ENCODE measurements around the gene TMEM132C.

Gene TMEM132C

GRCh38 chr12:128524439-128524838 is 257.5 kb downstream of the TMEM132C start:
- Histone ChIP-seq H3K27me3 (ENCODE audit: control insufficient read depth, insufficient read depth, low read length) (no peaks in the 10 kb centered on the region), H3K27ac (ENCODE audit: low read depth, low read length) (no peak overlapping the region), H3K4me1 (ENCODE audit: control insufficient read depth, insufficient read depth, low read length) (no peaks in the 10 kb centered on the region)

DNA sequence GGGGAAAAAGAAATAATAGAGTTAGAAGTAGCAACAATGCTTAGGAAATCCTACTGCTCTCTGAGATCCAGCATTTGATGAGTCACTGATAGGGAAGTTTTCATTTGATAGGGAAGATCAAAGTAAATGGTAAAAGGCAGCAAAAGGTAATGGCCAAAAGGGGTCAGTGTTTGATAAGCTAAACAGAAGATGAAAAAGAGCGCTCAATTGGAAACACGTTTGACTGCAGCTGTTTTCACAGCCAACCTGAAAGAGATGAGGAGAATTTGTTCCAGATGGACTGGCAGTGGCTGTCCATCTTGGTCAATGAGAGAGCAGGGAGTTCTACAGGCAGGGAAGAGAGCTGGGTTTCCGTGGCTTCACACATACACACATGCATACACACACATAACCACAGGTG is 264.2 kb downstream of the TMEM132C start:
- no peaks in the 10 kb centered on the region for H3K4me1 ChIP-seq (ENCODE audit: control insufficient read depth, insufficient read depth, low read length)
- H3K27ac ChIP-seq (ENCODE audit: low read depth, low read length) = no peak overlapping the region
- H3K9me3 ChIP-seq (ENCODE audit: control insufficient read depth, insufficient read depth, low read depth, low read length) = no peaks in the 10 kb centered on the region
- H3K36me3 ChIP-seq (ENCODE audit: control insufficient read depth, insufficient read depth, low read length) = no peaks in the 10 kb centered on the region
- H3K9ac ChIP-seq (ENCODE audit: low read length) = no peak overlapping the region
- no peaks in the 10 kb centered on the region for H3K27me3 ChIP-seq (ENCODE audit: control insufficient read depth, insufficient read depth, low read length)
- H3K4me3 ChIP-seq (ENCODE audit: low read depth, low read length) = no peak overlapping the region

More at GRCh38 chr12:128524439-128524838, 257.5 kb downstream of the TMEM132C start:
- peaks cover 10% of the 10 kb centered on the region; the same call in 1 of the 2 replicates for H3K9me3 ChIP-seq (ENCODE audit: control insufficient read depth, insufficient read depth, low read depth, low read length)
- H3K4me3 ChIP-seq (ENCODE audit: low read depth, low read length) = no peak overlapping the region
- no peaks in the 10 kb centered on the region for H3K36me3 ChIP-seq (ENCODE audit: control insufficient read depth, insufficient read depth, low read length)
- no peak overlapping the region for H3K9ac ChIP-seq (ENCODE audit: low read length)

DNA sequence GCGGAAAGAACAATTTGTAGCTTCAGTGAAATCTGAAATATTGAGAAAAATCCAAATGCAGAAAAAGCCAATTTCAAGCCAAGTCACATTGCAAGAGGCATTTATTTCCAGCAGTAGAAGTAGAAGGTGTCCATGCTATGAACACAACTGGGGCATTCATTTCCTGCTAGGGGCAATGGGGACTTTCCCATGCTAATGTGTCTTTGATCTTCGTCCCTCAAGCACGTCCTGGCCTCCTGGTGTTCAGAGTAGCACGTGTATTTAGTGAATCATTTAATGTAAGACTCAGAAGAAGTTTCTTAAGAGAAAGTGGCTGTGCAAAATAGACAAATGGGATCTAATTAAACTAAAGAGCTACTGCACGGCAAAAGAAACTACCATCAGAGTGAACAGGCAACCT is 267.9 kb downstream of the TMEM132C start:
- Histone ChIP-seq H3K27me3 (ENCODE audit: control insufficient read depth, insufficient read depth, low read length) (no peaks in the 10 kb centered on the region), H3K27ac (ENCODE audit: low read depth, low read length) (no peak overlapping the region), H3K9me3 (ENCODE audit: control insufficient read depth, insufficient read depth, low read depth, low read length) (peaks cover 10% of the 10 kb centered on the region; the same call in 1 of the 2 replicates), H3K9ac (ENCODE audit: low read length) (no peak overlapping the region), H3K4me3 (ENCODE audit: low read depth, low read length) (no peak overlapping the region), H3K36me3 (ENCODE audit: control insufficient read depth, insufficient read depth, low read length) (no peaks in the 10 kb centered on the region), H3K4me1 (ENCODE audit: control insufficient read depth, insufficient read depth, low read length) (no peaks in the 10 kb centered on the region)

DNA sequence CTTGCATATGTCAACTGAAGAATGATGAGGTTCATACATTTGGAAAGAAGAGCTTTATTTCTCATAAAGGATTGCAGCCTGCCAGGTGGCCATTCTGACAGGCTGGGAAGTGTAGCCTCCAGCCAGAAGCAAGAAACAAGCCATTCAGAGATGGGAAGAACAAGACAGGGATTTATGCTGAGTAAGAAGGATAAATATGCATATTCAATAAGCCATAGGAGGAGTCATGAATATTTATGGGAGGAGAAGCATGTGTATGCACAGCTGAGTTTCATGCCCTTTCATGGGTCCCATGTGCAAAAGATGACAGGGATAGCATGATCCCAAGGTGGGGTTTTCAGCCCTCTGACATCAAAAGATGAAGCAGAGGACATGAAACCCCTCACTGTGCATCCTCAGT is 269.8 kb downstream of the TMEM132C start:
- H3K36me3 ChIP-seq (ENCODE audit: control insufficient read depth, insufficient read depth, low read length) = no peaks in the 10 kb centered on the region
- peaks cover 10% of the 10 kb centered on the region; the same call in 1 of the 2 replicates for H3K9me3 ChIP-seq (ENCODE audit: control insufficient read depth, insufficient read depth, low read depth, low read length)
- no peaks in the 10 kb centered on the region for H3K27me3 ChIP-seq (ENCODE audit: control insufficient read depth, insufficient read depth, low read length)
- H3K4me1 ChIP-seq (ENCODE audit: control insufficient read depth, insufficient read depth, low read length) = no peaks in the 10 kb centered on the region
- H3K27ac ChIP-seq (ENCODE audit: low read depth, low read length) = no peak overlapping the region
- no peak overlapping the region for H3K4me3 ChIP-seq (ENCODE audit: low read depth, low read length)
- no peak overlapping the region for H3K9ac ChIP-seq (ENCODE audit: low read length)

GRCh38 chr12:128537668-128538067 is 270.7 kb downstream of the TMEM132C start:
- H3K4me1 ChIP-seq (ENCODE audit: control insufficient read depth, insufficient read depth, low read length) = no peaks in the 10 kb centered on the region
- H3K4me3 ChIP-seq (ENCODE audit: low read depth, low read length) = no peak overlapping the region
- H3K36me3 ChIP-seq (ENCODE audit: control insufficient read depth, insufficient read depth, low read length) = no peaks in the 10 kb centered on the region
- no peaks in the 10 kb centered on the region for H3K27me3 ChIP-seq (ENCODE audit: control insufficient read depth, insufficient read depth, low read length)
- H3K9ac ChIP-seq (ENCODE audit: low read length) = no peak overlapping the region
- H3K27ac ChIP-seq (ENCODE audit: low read depth, low read length) = no peak overlapping the region
- H3K9me3 ChIP-seq (ENCODE audit: control insufficient read depth, insufficient read depth, low read depth, low read length) = peaks cover 10% of the 10 kb centered on the region; the same call in 1 of the 2 replicates

DNA sequence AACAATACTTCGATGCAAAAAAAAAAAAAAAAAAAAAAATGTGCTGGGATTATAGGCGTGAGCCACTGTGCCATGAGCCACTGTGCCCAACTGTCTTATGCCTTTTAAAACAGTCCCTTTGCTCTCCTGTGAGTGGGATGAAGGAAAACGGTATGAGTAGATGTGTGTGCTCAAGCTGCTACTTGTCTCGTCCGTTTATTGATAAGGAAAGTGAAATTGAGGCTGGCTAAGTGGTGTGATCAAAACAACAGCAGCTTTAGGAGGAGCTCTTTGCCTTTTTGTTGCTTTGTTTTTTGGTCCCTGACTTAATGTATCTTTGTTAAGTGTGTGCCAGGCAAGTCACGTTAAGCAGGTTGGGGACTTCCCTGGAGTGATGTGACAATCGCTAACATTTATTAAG is 275.9 kb downstream of the TMEM132C start:
- Histone ChIP-seq H3K9ac (ENCODE audit: low read length) (no peak overlapping the region), H3K4me1 (ENCODE audit: control insufficient read depth, insufficient read depth, low read length) (no peaks in the 10 kb centered on the region), H3K36me3 (ENCODE audit: control insufficient read depth, insufficient read depth, low read length) (no peaks in the 10 kb centered on the region), H3K9me3 (ENCODE audit: control insufficient read depth, insufficient read depth, low read depth, low read length) (no peaks in the 10 kb centered on the region), H3K27me3 (ENCODE audit: control insufficient read depth, insufficient read depth, low read length) (no peaks in the 10 kb centered on the region; the same call in 1 of the 2 replicates), H3K27ac (ENCODE audit: low read depth, low read length) (no peak overlapping the region), H3K4me3 (ENCODE audit: low read depth, low read length) (no peak overlapping the region)

GRCh38 chr12:128543460-128543859 is 276.5 kb downstream of the TMEM132C start:
- Histone ChIP-seq H3K36me3 (ENCODE audit: control insufficient read depth, insufficient read depth, low read length) (no peaks in the 10 kb centered on the region), H3K27ac (ENCODE audit: low read depth, low read length) (no peak overlapping the region), H3K27me3 (ENCODE audit: control insufficient read depth, insufficient read depth, low read length) (no peaks in the 10 kb centered on the region; the same call in 1 of the 2 replicates), H3K4me3 (ENCODE audit: low read depth, low read length) (no peak overlapping the region), H3K9ac (ENCODE audit: low read length) (no peak overlapping the region), H3K4me1 (ENCODE audit: control insufficient read depth, insufficient read depth, low read length) (no peaks in the 10 kb centered on the region), H3K9me3 (ENCODE audit: control insufficient read depth, insufficient read depth, low read depth, low read length) (no peaks in the 10 kb centered on the region)

DNA sequence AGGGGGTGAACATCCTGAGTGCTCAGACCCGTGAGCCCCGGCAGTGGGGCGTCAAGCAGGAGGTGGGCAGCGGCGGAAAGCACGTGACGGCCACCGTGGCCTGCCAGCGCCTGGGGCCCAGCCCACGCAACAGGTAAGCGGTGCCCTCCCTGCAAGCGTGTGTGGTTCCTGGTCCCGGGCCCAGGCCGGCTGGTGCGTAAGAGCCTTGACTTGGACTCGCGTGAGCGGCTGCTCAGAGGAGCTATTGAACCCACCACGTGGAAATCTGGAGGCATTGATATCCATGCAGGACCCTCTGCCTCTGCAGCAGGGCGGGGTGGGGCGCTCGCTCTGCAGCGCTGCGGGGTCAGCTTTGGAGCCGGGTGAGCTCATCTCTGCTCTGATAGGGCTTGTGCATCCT is 277.0 kb downstream of the TMEM132C start:
- Histone ChIP-seq H3K27ac (ENCODE audit: low read depth, low read length) (no peak overlapping the region), H3K4me1 (ENCODE audit: control insufficient read depth, insufficient read depth, low read length) (no peaks in the 10 kb centered on the region), H3K9ac (ENCODE audit: low read length) (no peak overlapping the region), H3K36me3 (ENCODE audit: control insufficient read depth, insufficient read depth, low read length) (no peaks in the 10 kb centered on the region), H3K27me3 (ENCODE audit: control insufficient read depth, insufficient read depth, low read length) (no peaks in the 10 kb centered on the region; the same call in 1 of the 2 replicates), H3K4me3 (ENCODE audit: low read depth, low read length) (no peak overlapping the region), H3K9me3 (ENCODE audit: control insufficient read depth, insufficient read depth, low read depth, low read length) (no peaks in the 10 kb centered on the region)

- Histone ChIP-seq H3K4me1 (ENCODE audit: control insufficient read depth, insufficient read depth, low read length) (peaks cover 10% of the 10 kb centered on the region; the same call in 1 of the 2 replicates), H3K27me3 (ENCODE audit: control insufficient read depth, insufficient read depth, low read length) (peaks cover 15% of the 10 kb centered on the region), H3K4me3 (ENCODE audit: low read depth, low read length) (no peak overlapping the region), H3K36me3 (ENCODE audit: control insufficient read depth, insufficient read depth, low read length) (no peaks in the 10 kb centered on the region), H3K27ac (ENCODE audit: low read depth, low read length) (no peak overlapping the region), H3K9me3 (ENCODE audit: control insufficient read depth, insufficient read depth, low read depth, low read length) (no peaks in the 10 kb centered on the region), H3K9ac (ENCODE audit: low read length) (no peak overlapping the region)
These were observed 282.0 kb downstream of the TMEM132C start for GRCh38 chr12:128548949-128549348.

DNA sequence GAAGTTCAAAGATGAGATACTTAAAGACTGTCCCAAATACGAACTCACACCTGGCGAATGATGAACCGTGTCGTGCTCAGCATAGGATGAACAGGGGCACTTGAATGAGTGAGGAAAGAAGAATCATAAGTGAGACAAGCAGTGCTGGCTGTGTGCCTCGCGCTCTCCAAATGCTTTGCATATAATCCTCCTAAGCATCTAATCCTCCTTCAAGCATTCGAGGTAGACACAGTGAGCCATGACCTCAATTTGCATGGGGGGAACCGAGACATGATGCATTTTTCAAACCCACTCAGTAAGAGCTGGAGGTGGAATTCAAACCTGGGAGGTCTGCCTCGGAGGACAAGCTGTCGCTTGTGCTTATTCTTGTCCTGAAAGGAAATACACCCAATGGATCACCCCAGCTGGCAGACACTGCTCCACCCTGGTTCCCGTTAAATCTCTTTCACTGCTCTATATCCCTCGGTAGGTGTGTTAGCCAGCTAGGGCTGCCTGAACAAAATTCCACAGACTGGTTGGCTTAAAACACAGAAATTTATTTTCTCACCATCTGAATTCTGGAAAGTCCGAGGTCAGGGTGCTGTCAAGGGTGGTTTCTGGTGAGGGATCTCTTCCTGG is 282.7 kb downstream of the TMEM132C start:
- Histone ChIP-seq H3K36me3 (ENCODE audit: control insufficient read depth, insufficient read depth, low read length) (no peaks in the 10 kb centered on the region), H3K27me3 (ENCODE audit: control insufficient read depth, insufficient read depth, low read length) (peaks cover 19% of the 10 kb centered on the region), H3K4me3 (ENCODE audit: low read depth, low read length) (no peak overlapping the region), H3K4me1 (ENCODE audit: control insufficient read depth, insufficient read depth, low read length) (peaks cover 10% of the 10 kb centered on the region; the same call in 1 of the 2 replicates), H3K9me3 (ENCODE audit: control insufficient read depth, insufficient read depth, low read depth, low read length) (no peaks in the 10 kb centered on the region), H3K9ac (ENCODE audit: low read length) (no peak overlapping the region), H3K27ac (ENCODE audit: low read depth, low read length) (no peak overlapping the region)

DNA sequence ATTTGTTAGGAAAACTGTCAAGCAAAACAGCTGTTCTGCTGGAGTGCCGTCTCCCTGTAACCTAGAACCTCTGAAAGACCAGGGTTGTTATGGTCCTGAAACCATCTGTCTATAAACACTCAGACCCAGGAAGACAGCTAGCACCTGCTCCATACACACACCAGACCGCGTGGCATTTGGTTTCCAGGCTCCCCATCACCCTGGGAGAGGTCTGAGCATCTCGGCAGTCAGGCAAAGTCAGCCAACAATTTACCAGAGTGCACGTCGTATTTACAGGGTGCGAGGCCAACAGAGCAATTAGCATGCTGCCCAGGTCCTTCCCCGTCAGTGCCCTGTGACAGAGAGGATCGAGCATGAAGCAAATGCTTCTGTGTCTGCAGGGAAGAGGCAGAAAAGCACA is 284.3 kb downstream of the TMEM132C start:
- Histone ChIP-seq H3K27ac (ENCODE audit: low read depth, low read length) (no peak overlapping the region), H3K27me3 (ENCODE audit: control insufficient read depth, insufficient read depth, low read length) (peaks cover 20% of the 10 kb centered on the region), H3K9ac (ENCODE audit: low read length) (no peak overlapping the region), H3K4me1 (ENCODE audit: control insufficient read depth, insufficient read depth, low read length) (peaks cover 10% of the 10 kb centered on the region; the same call in 1 of the 2 replicates), H3K4me3 (ENCODE audit: low read depth, low read length) (no peak overlapping the region), H3K9me3 (ENCODE audit: control insufficient read depth, insufficient read depth, low read depth, low read length) (no peaks in the 10 kb centered on the region), H3K36me3 (ENCODE audit: control insufficient read depth, insufficient read depth, low read length) (no peaks in the 10 kb centered on the region)
